ENCODE results near the gene INPPL1. TPM values are rescaled to one million over a fixed set of nuclear protein-coding genes. Genes with fewer than 3 reads are reported as not detected.

INPPL1 gene
- total and polyA plus RNA-seq, 2 of the 13 experiments (the other 11 are each of a cell fraction or from before 2014, with no cell fraction given) = 29.1 to 66.9 TPM

DNA sequence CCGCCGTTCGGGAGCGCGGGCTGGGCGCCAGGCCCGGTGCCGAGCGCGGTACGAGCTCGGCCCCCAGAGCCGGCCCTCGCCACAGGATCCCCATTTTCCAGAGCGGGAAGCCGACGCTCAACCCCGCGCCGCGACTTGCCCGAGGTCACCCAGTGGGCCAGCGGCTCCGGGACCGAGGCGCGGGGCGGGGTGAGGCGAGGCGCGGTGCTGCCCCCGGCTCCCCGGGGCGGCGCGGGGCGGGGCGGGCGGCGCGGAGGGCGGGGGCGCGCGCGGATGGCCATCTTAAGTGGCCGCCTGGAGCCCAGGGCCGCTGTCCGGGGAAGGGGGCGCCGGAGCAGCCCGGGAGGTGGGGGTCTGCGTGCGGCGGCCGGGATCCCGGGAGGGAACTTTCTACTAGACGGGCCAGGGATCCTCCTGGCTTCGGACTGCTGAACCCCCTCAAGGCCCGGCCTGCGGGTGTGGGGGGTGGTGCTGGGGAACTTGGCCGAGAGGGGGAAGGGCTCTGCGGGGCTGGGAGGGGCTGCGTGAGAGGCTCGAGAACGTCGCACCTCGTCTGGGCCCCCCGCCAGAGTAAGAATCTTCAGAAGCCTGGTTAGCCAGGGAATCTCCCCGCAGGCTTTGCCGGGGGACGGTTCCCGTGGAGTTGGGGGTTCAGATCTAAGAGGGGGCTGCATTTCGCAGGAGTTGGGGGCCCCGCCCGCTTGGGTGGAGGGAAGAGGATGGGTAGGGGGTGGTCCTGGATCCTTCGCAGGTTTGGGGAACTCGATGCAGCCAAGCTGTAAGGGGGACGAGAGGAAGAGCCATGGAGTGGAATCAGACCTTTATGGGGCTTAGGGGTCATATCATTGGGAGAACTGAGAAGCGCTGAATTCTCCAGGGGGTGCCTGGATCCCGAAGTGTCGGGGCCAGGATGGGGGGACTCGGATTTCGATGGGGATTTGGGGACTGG lies 678 bp upstream of the INPPL1 start (continued):
- TF ChIP-seq ARID4A (CRISPR knock-in tag; IDR thresholded peaks at IDR 0.05; ENCODE audit: borderline replicate concordance) (no peak), POLR2A (IDR thresholded peaks at IDR 0.05; ENCODE audit: insufficient read depth in 1 of 2, low read depth in 2 of 2, low read length in 2 of 2) (no peak; a peak in 1 of 4 replicates), ZNF207 (IDR thresholded peaks at IDR 0.05; ENCODE audit: borderline replicate concordance) (no peak), ZNF281 (CRISPR knock-in tag; IDR thresholded peaks at IDR 0.05; ENCODE audit: borderline replicate concordance) (peak; percentile 76), NFE2 (CRISPR knock-in tag; IDR thresholded peaks at IDR 0.05) (no peak), SRF (IDR thresholded peaks at IDR 0.05; ENCODE audit: low read depth, low read length) (no peak), MED13 (CRISPR knock-in tag; IDR thresholded peaks at IDR 0.05) (no peak), DNMT1 (CRISPR knock-in tag; IDR thresholded peaks at IDR 0.05) (no peak), MXD1 (CRISPR knock-in tag; IDR thresholded peaks at IDR 0.05) (no peak), ARNT (IDR thresholded peaks at IDR 0.05) (no peak), NPAS2 (CRISPR knock-in tag; IDR thresholded peaks at IDR 0.05; ENCODE audit: borderline replicate concordance) (no peak), SRSF4 (IDR thresholded peaks at IDR 0.05; ENCODE audit: low read depth, low read length, poor library complexity, severe bottlenecking) (no peak), SALL1 (CRISPR knock-in tag; IDR thresholded peaks at IDR 0.05) (no peak; the same call in 1 of the 2 replicates), ATF5 (CRISPR knock-in tag; IDR thresholded peaks at IDR 0.05; ENCODE audit: low read depth) (no peak), CHCHD3 (CRISPR knock-in tag; IDR thresholded peaks at IDR 0.05) (no peak), ZNF234 (CRISPR knock-in tag; conservative IDR thresholded peaks at IDR 0.05) (no peak), ZFP36L2 (CRISPR knock-in tag; IDR thresholded peaks at IDR 0.05) (no peak), GATAD2A (CRISPR knock-in tag; IDR thresholded peaks at IDR 0.05) (peak; percentile 1; the same call in 1 of the 2 replicates), HOXD1 (CRISPR knock-in tag; IDR thresholded peaks at IDR 0.05) (no peak), ZNF468 (CRISPR knock-in tag; IDR thresholded peaks at IDR 0.05) (no peak), SRSF1 (optimal IDR thresholded peaks at IDR 0.05; ENCODE audit: low read depth, low read length) (peak; percentile 40)
